SK-N-SH (cell line): Measurements from ENCODE around the gene SLC1A3. TPM values are rescaled to one million over a fixed set of nuclear protein-coding genes. Genes with fewer than 3 reads are reported as not detected.

Experiments used
- CTCF ChIA-PET: fragments of 300-600, 350-600 bp; formaldehyde crosslinking; extraction: SDS; loops from one replicate; lab custom pipeline; 2021; lab: Yijun Ruan, JAX
- POLR2A ChIA-PET: fragments of 350-600 bp; sonication (Branson Sonifier 250); formaldehyde crosslinking; extraction: SDS; loops from one replicate; lab custom pipeline; 2020; ENCODE audit warnings: antibody characterized with exemption, inconsistent platforms; lab: Yijun Ruan, JAX
- DNase-seq: peaks from one replicate; pipeline ENCODE4 v3.0.0; 2012
- H2AFZ ChIP-seq: fragments of 200-600 bp; sonication (generic); 2 replicates; pipeline ENCODE4 v1.8.1; 2016; ENCODE audit warnings: antibody characterized with exemption, mild to moderate bottlenecking, low read depth
- H3F3A ChIP-seq: fragments of 200-600 bp; sonication (generic); replicated peaks from 2 replicates; pipeline ENCODE3; 2016; ENCODE audit warnings: antibody characterized with exemption, mild to moderate bottlenecking; ENCODE audit not compliant: insufficient read depth
- H3K27ac ChIP-seq, 2 experiments: fragments of 200-500 bp in 1 of 2; fragments of 200-600 bp in 1 of 2; sonication (Bioruptor generic) in 1 of 2; sonication (generic), shearing (Covaris generic) in 1 of 2; 2 replicates each; pipeline versions ENCODE4 v1.5.1 to v1.6.1; 2014 to 2016; ENCODE audit warnings: low read depth in 2 of 2, inconsistent platforms in 1 of 2, low read length in 1 of 2, mild to moderate bottlenecking in 1 of 2, mixed read lengths in 1 of 2
- H3K27me3 ChIP-seq: fragments of 200-600 bp; sonication (generic), shearing (Covaris generic); 2 replicates; pipeline ENCODE4 v1.6.1; 2016; ENCODE audit warnings: mixed run types; ENCODE audit not compliant: insufficient read depth
- H3K36me3 ChIP-seq, 2 experiments: fragments of 200-500 bp in 1 of 2; fragments of 200-600 bp in 1 of 2; sonication (Bioruptor generic) in 1 of 2; sonication (generic) in 1 of 2; replicated peaks in 1 of 2; 2 replicates each; pipeline versions ENCODE3 to v1.5.1; 2014 to 2016; ENCODE audit warnings: low read length in 1 of 2, mild to moderate bottlenecking in 1 of 2; ENCODE audit not compliant: insufficient read depth in 2 of 2, control insufficient read depth in 1 of 2
- H3K4me1 ChIP-seq, 2 experiments: fragments of 200-500 bp in 1 of 2; fragments of 200-600 bp in 1 of 2; sonication (Bioruptor generic) in 1 of 2; sonication (generic), shearing (Covaris generic) in 1 of 2; 2 replicates each; pipeline versions ENCODE4 v1.5.1 to v1.6.1; 2014 to 2016; ENCODE audit warnings: low read depth in 1 of 2, low read length in 1 of 2, mixed run types in 1 of 2; ENCODE audit not compliant: insufficient read depth in 2 of 2, control insufficient read depth in 1 of 2
- H3K4me2 ChIP-seq: fragments of 200-600 bp; sonication (generic), shearing (Covaris generic); 2 replicates; pipeline ENCODE4 v1.6.1; 2017; ENCODE audit warnings: mixed run types
- H3K4me3 ChIP-seq, 2 experiments: fragments of 200-500 bp in 1 of 2; fragments of 200-600 bp in 1 of 2; sonication (Bioruptor generic) in 1 of 2; sonication (generic), shearing (Covaris generic) in 1 of 2; 2 replicates each; pipeline versions ENCODE4 v1.5.1 to v1.8.1; 2014 to 2016; ENCODE audit warnings: low read depth in 2 of 2, inconsistent platforms in 1 of 2, low read length in 1 of 2, mild to moderate bottlenecking in 1 of 2, mixed read lengths in 1 of 2, moderate library complexity in 1 of 2
- H3K79me2 ChIP-seq: fragments of 200-600 bp; sonication (generic); 2 replicates; pipeline ENCODE4 v1.8.1; 2017; ENCODE audit warnings: mild to moderate bottlenecking; ENCODE audit not compliant: insufficient read depth
- H3K9ac ChIP-seq: fragments of 200-600 bp; sonication (generic); 2 replicates; pipeline ENCODE4 v1.6.1; 2017; ENCODE audit warnings: mixed run types
- H3K9me2 ChIP-seq: fragments of 200-600 bp; sonication (generic); 2 replicates; pipeline ENCODE4 v1.6.1; 2017; ENCODE audit warnings: mixed run types
- H3K9me3 ChIP-seq: fragments of 200-600 bp; sonication (generic); 2 replicates; pipeline ENCODE4 v1.6.1; 2017; ENCODE audit warnings: mixed run types, mild to moderate bottlenecking, moderate library complexity
- H4K20me1 ChIP-seq: fragments of 200-600 bp; sonication (generic); 2 replicates; pipeline ENCODE4 v1.6.1; 2017; ENCODE audit warnings: mild to moderate bottlenecking, mixed run types; ENCODE audit not compliant: insufficient read depth
- ELF1 ChIP-seq: IDR thresholded peaks from 2 replicates; pipeline ENCODE4 v1.4.0; 2012
- FOXM1 ChIP-seq: IDR thresholded peaks from 2 replicates; pipeline ENCODE4 v1.4.0; 2012; ENCODE audit warnings: low read depth, mild to moderate bottlenecking
- GABPA ChIP-seq: IDR thresholded peaks from 2 replicates; pipeline ENCODE4 v1.4.0; 2012; ENCODE audit warnings: low read depth, mild to moderate bottlenecking
- GATA2 ChIP-seq: sonication (generic); formaldehyde crosslinking; IDR thresholded peaks from 2 replicates; pipeline ENCODE4 v1.5.0; 2020; ENCODE audit warnings: mild to moderate bottlenecking, missing genetic modification reagents
- IRF3 ChIP-seq: fragments of 150-350 bp; IDR thresholded peaks from 2 replicates; pipeline ENCODE4 v1.6.1; 2016; ENCODE audit warnings: mild to moderate bottlenecking, low read depth, low read length
- MAX ChIP-seq: IDR thresholded peaks from 2 replicates; pipeline ENCODE4 v1.4.0; 2012; ENCODE audit warnings: low read depth
- MEF2A ChIP-seq: IDR thresholded peaks from 2 replicates; pipeline ENCODE4 v1.4.0; 2012; ENCODE audit warnings: low read depth, borderline replicate concordance
- NFIC ChIP-seq: IDR thresholded peaks from 2 replicates; pipeline ENCODE4 v1.4.0; 2012; ENCODE audit warnings: borderline replicate concordance
- POLR2AphosphoS5 ChIP-seq: IDR thresholded peaks from 2 replicates; pipeline ENCODE4 v1.6.1; 2012; ENCODE audit warnings: low read depth, low read length
- REST ChIP-seq: IDR thresholded peaks from 2 replicates; pipeline ENCODE4 v1.6.1; 2012; ENCODE audit warnings: mild to moderate bottlenecking, low read depth, low read length, moderate library complexity
- TAF1 ChIP-seq: IDR thresholded peaks from 2 replicates; pipeline ENCODE4 v1.6.1; 2012; ENCODE audit warnings: low read depth, mild to moderate bottlenecking, low read length, moderate library complexity, borderline replicate concordance
- TCF12 ChIP-seq: IDR thresholded peaks from 2 replicates; pipeline ENCODE4 v1.4.0; 2012
- USF2 ChIP-seq: fragments of 150-350 bp; IDR thresholded peaks from 2 replicates; pipeline ENCODE4 v1.6.1; 2017; ENCODE audit warnings: antibody characterized with exemption, low read length, low read depth, borderline replicate concordance
- YY1 ChIP-seq: IDR thresholded peaks from 2 replicates; pipeline ENCODE4 v1.4.0; 2012; ENCODE audit warnings: low read depth, mild to moderate bottlenecking
- WGBS: methylation state at CpG from one replicate; pipeline ENCODE4 v1.1.6; 2017; ENCODE audit warnings: low lambda C conversion rate; 5-methylcytosine and 5-hydroxymethylcytosine counted together
- polyA plus RNA-seq, 3 experiments: library from polyadenylated mRNA; depleted of rRNA; stranded (reverse); fragments of >200 nt; gene quantifications; 2 replicates each; pipeline ENCODE4 v1.2.3, GENCODE V29; 2012

SLC1A3 gene
- polyA plus RNA-seq, 1 of the 3 experiments (the other 2 are of a cell fraction), result not detected

GRCh38 chr5:36613241-36613640 is 6.8 kb downstream of the SLC1A3 start:
- no peaks in the 10 kb centered on the region for H4K20me1 ChIP-seq
- H2AFZ ChIP-seq, result no peak overlapping the region
- H3K27ac ChIP-seq, result no peak overlapping the region
- H3K9me3 ChIP-seq, result no peaks in the 10 kb centered on the region
- no peaks in the 10 kb centered on the region for H3K36me3 ChIP-seq
- no peaks in the 10 kb centered on the region for H3F3A ChIP-seq
- H3K79me2 ChIP-seq, result no peaks in the 10 kb centered on the region
- H3K4me1 ChIP-seq, result no peaks in the 10 kb centered on the region; a peak in 1 of 4 replicates
- ChIA-PET CTCF (interaction anchor here (1.2 kb wide), 2 partner anchors 19 to 77 kb away, joined by 3 read pairs; no protein-coding TSS in a partner anchor), POLR2A (no interaction called here)
- TF ChIP-seq YY1 (no peak), GATA2 (CRISPR knock-in tag) (no peak), USF2 (no peak), FOXM1 (no peak), REST (no peak), MEF2A (no peak)
- peaks cover 48% of the 10 kb centered on the region for H3K27me3 ChIP-seq
- no peak overlapping the region for H3K4me3 ChIP-seq
- DNase-seq, result no peak
- 0% methylated on average over 8 of the region's 8 CpGs for whole genome bisulfite sequencing
- no peak overlapping the region for H3K9ac ChIP-seq
- no peaks in the 10 kb centered on the region for H3K9me2 ChIP-seq
- no peak overlapping the region for H3K4me2 ChIP-seq

GRCh38 chr5:36613771-36614656 is 7.6 kb downstream of the SLC1A3 start:
- POLR2A ChIA-PET, result no interaction called here
- CTCF ChIA-PET, result interaction anchor here (1.2 kb wide), 1 partner anchor 77 kb away, joined by 3 read pairs; no protein-coding TSS in a partner anchor
- 13% methylated on average over 7 of the region's 7 CpGs for WGBS

More at GRCh38 chr5:36613771-36614656, 7.6 kb downstream of the SLC1A3 start:
- Histone ChIP-seq H3K4me3 (no peak overlapping the region), H3K9ac (no peak overlapping the region), H3K79me2 (no peaks in the 10 kb centered on the region), H3F3A (no peaks in the 10 kb centered on the region), H3K9me3 (no peaks in the 10 kb centered on the region), H4K20me1 (no peaks in the 10 kb centered on the region), H2AFZ (no peak overlapping the region), H3K27me3 (peaks cover 46% of the 10 kb centered on the region), H3K36me3 (no peaks in the 10 kb centered on the region), H3K4me2 (no peak overlapping the region), H3K4me1 (no peaks in the 10 kb centered on the region; a peak in 1 of 4 replicates), H3K9me2 (no peaks in the 10 kb centered on the region)
- DNase-seq, result no peak
- TF ChIP-seq MAX, result no peak
- no peak for TF ChIP-seq TCF12
- no peak for TF ChIP-seq TAF1
- TF ChIP-seq REST, result no peak
- no peak for TF ChIP-seq NFIC
- no peak for TF ChIP-seq GATA2 (CRISPR knock-in tag)
- TF ChIP-seq IRF3, result no peak
- no peak for TF ChIP-seq ELF1
- no peak for TF ChIP-seq POLR2AphosphoS5
- no peak for TF ChIP-seq YY1
- TF ChIP-seq GABPA, result no peak
- TF ChIP-seq, all 33 proteins: peak for 0
- H3K27ac ChIP-seq, result no peak overlapping the region
